ENCODE data around the gene RANBP17.

The RANBP17 gene

DNA sequence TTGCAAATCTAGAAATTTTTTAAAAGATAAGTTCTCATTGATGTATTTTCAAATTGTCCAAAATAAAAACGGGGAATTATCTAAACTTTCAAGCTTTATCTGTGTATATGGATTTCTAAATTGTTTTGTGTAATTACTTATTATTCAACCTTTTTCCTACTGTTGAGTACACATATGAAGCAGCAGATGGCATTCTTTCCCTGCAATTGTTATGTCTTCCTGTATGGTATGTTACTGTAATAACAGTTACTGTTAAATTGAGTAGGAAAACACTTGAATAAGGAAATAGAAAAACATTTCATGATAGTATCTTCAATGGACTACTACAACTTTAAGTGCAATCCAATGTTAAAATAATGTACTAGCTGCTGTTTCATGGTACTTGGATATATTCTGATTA, 124.8 kb downstream of the RANBP17 start:
- H3K4me3 ChIP-seq (ENCODE audit: control insufficient read depth, low read depth, low read length): no peak overlapping the region
- TF ChIP-seq CTCF (IDR thresholded peaks at IDR 0.05; ENCODE audit: control insufficient read depth, insufficient read depth, low read depth, low read length, missing control alignments): no peak
- DNase-seq (ENCODE audit: low read depth): peak; percentile 3

GRCh38 chr5:170993476-170993875, 131.7 kb downstream of the RANBP17 start:
- TF ChIP-seq CTCF (IDR thresholded peaks at IDR 0.05; ENCODE audit: control insufficient read depth, insufficient read depth, low read depth, low read length, missing control alignments): no peak
- H3K4me3 ChIP-seq (ENCODE audit: control insufficient read depth, low read depth, low read length): no peak overlapping the region
- no peak for DNase-seq (ENCODE audit: low read depth)

DNA sequence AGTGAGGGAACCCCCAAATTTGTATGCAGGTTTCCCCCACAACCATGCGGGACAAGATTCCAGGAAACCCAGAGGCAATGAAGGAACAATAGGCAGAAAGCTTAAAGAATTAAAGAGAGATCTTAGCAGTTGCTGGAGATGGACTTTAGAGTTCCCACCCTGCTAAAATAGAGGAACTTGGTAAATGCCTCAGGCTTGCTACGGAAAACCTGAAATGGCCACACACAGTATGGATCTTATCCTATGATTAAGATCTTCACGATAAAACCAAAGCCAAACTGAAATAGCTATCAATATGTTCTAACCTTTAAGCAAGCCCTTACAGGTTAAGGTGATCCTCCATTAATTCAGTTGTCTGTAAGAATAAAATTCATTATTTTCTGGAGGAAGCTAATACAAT, 148.3 kb downstream of the RANBP17 start:
- DNase-seq (ENCODE audit: low read depth): no peak
- no peak for TF ChIP-seq CTCF (IDR thresholded peaks at IDR 0.05; ENCODE audit: control insufficient read depth, insufficient read depth, low read depth, low read length, missing control alignments)
- H3K4me3 ChIP-seq (ENCODE audit: control insufficient read depth, low read depth, low read length): no peak overlapping the region

GRCh38 chr5:171010816-171011215, 149.0 kb downstream of the RANBP17 start:
- no peak for DNase-seq (ENCODE audit: low read depth)
- TF ChIP-seq CTCF (IDR thresholded peaks at IDR 0.05; ENCODE audit: control insufficient read depth, insufficient read depth, low read depth, low read length, missing control alignments): no peak
- no peak overlapping the region for H3K4me3 ChIP-seq (ENCODE audit: control insufficient read depth, low read depth, low read length)

GRCh38 chr5:171023508-171023907, 161.7 kb downstream of the RANBP17 start:
- no peak overlapping the region for H3K4me3 ChIP-seq (ENCODE audit: control insufficient read depth, low read depth, low read length)
- no peak for DNase-seq (ENCODE audit: low read depth)
- TF ChIP-seq CTCF (IDR thresholded peaks at IDR 0.05; ENCODE audit: control insufficient read depth, insufficient read depth, low read depth, low read length, missing control alignments): no peak

GRCh38 chr5:171024084-171024483, 162.3 kb downstream of the RANBP17 start:
- TF ChIP-seq CTCF (IDR thresholded peaks at IDR 0.05; ENCODE audit: control insufficient read depth, insufficient read depth, low read depth, low read length, missing control alignments): no peak
- H3K4me3 ChIP-seq (ENCODE audit: control insufficient read depth, low read depth, low read length): no peak overlapping the region
- DNase-seq (ENCODE audit: low read depth): no peak

GRCh38 chr5:171029401-171029800, 167.6 kb downstream of the RANBP17 start:
- no peak for TF ChIP-seq CTCF (IDR thresholded peaks at IDR 0.05; ENCODE audit: control insufficient read depth, insufficient read depth, low read depth, low read length, missing control alignments)
- no peak overlapping the region for H3K4me3 ChIP-seq (ENCODE audit: control insufficient read depth, low read depth, low read length)
- no peak for DNase-seq (ENCODE audit: low read depth)
